ENCODE data around the gene BIVM.

DNA sequence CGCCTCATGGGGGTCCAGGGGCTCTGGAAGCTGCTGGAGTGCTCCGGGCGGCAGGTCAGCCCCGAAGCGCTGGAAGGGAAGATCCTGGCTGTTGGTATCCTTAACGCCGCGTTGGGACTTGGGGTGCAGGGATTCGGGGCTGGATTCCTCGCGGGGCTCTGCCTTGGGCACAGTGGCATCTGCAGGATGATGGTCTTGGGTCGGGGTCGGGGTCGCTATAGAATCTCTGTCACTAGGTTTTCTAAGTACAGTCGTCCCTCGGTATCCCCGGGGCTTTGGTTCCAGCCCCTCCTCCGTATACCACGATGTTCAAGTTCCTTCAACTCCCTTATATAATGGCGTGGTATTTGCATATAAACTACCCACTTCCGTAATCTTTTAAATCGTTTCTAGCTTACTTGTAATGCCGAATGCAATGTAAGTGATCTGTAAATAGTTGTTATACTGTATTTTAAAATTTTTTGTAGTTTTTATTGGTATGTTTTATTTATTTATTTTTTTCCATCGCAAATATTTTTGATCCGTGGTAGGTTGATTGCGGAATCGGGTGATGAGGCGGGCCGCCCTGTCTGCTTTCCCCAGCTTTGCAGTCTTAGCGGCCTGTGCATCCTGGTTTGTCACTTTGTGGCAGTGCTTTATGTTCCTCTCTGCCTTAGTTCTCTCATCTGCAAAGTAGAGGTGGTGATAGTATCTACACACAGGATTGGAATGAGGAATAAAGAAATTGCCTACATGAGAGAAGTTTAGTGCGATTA lies 47.5 kb downstream of the BIVM start:
- TF ChIP-seq, protein P1, sequence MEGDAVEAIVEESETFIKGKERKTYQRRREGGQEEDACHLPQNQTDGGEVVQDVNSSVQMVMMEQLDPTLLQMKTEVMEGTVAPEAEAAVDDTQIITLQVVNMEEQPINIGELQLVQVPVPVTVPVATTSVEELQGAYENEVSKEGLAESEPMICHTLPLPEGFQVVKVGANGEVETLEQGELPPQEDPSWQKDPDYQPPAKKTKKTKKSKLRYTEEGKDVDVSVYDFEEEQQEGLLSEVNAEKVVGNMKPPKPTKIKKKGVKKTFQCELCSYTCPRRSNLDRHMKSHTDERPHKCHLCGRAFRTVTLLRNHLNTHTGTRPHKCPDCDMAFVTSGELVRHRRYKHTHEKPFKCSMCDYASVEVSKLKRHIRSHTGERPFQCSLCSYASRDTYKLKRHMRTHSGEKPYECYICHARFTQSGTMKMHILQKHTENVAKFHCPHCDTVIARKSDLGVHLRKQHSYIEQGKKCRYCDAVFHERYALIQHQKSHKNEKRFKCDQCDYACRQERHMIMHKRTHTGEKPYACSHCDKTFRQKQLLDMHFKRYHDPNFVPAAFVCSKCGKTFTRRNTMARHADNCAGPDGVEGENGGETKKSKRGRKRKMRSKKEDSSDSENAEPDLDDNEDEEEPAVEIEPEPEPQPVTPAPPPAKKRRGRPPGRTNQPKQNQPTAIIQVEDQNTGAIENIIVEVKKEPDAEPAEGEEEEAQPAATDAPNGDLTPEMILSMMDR (IDR thresholded peaks at IDR 0.05) = no peak
- TF ChIP-seq POLR2A (IDR thresholded peaks at IDR 0.05) = no peak
